ENCODE results near the gene SEPTIN5.

SEPTIN5 gene

GRCh38 chr22:19759427-19760057 lies 45.2 kb downstream of the SEPTIN5 start:
- WGBS (ENCODE audit: extremely low coverage, insufficient coverage, insufficient read length): no CpG with 5 or more reads among the region's 43 CpGs

GRCh38 chr22:19760058-19760950 lies 46.0 kb downstream of the SEPTIN5 start, which contains the start of gene TBX1:
TSS of gene TBX1 (plus strand) at chr22:19760778. CDS start at chr22:19760844, 66 bp downstream.
- no peak within 1 kb of the TSS for H3K4me3 ChIP-seq (ENCODE audit: low read depth, low read length)
- H3K36me3 ChIP-seq (ENCODE audit: control insufficient read depth in 1 of 2, insufficient read depth in 2 of 2, low read length in 2 of 2): no peaks in the 10 kb centered on the region
- no peak within 1 kb of the TSS for H4K12ac ChIP-seq (ENCODE audit: low read depth, low read length)
- no peak within 1 kb of the TSS for H2AFZ ChIP-seq (ENCODE audit: insufficient read depth, low read length, poor library complexity)
- no peak within 1 kb of the TSS for H4K91ac ChIP-seq (ENCODE audit: low read depth, low read length)
- H3K27me3 ChIP-seq (ENCODE audit: insufficient read depth, low read length): peaks cover 93% of the 10 kb centered on the region
- no peak within 1 kb of the TSS for H3K14ac ChIP-seq (ENCODE audit: low read length)
- no peaks in the 10 kb centered on the region for H3K79me1 ChIP-seq (ENCODE audit: low read length)
- H2BK120ac ChIP-seq (ENCODE audit: insufficient read depth, low read length, poor library complexity): no peak within 1 kb of the TSS
- peak within 1 kb of the TSS; percentile 50 for H3K4me2 ChIP-seq (ENCODE audit: low read length)
- no peak within 1 kb of the TSS for H2AK5ac ChIP-seq (ENCODE audit: low read length)
- no peak within 1 kb of the TSS for H3K18ac ChIP-seq (ENCODE audit: low read length)
- peaks cover 3 to 6% of the 10 kb centered on the region in 2 experiments for H3K4me1 ChIP-seq (ENCODE audit: control insufficient read depth in 1 of 2, insufficient read depth in 2 of 2, low read length in 2 of 2)
- H3K23ac ChIP-seq (ENCODE audit: low read length): no peak within 1 kb of the TSS
- H2BK12ac ChIP-seq (ENCODE audit: low read length): no peak within 1 kb of the TSS
- WGBS (ENCODE audit: extremely low coverage, insufficient coverage, insufficient read length): no CpG with 5 or more reads among the region's 79 CpGs
- no peak within 1 kb of the TSS for H3K27ac ChIP-seq (ENCODE audit: low read depth, low read length)
- H4K8ac ChIP-seq (ENCODE audit: low read depth, low read length): no peak within 1 kb of the TSS
- H3K79me2 ChIP-seq (ENCODE audit: control insufficient read depth, insufficient read depth, low read length, poor library complexity): no peaks in the 10 kb centered on the region
- H3K9ac ChIP-seq (ENCODE audit: low read length): no peak within 1 kb of the TSS
- H3K9me3 ChIP-seq (ENCODE audit: insufficient read depth, low read depth, low read length): peaks cover 17% of the 10 kb centered on the region
- H3K4ac ChIP-seq (ENCODE audit: low read depth, low read length): no peak within 1 kb of the TSS
- DNase-seq: no peak
- H2BK5ac ChIP-seq (ENCODE audit: low read depth, low read length, poor library complexity): no peak within 1 kb of the TSS

More at GRCh38 chr22:19759427-19760057, 45.2 kb downstream of the SEPTIN5 start:
- no peak for DNase-seq
- Histone ChIP-seq H3K14ac (ENCODE audit: low read length) (no peak overlapping the region), H3K27me3 (ENCODE audit: insufficient read depth, low read length) (peaks cover 93% of the 10 kb centered on the region), H3K36me3 (ENCODE audit: control insufficient read depth in 1 of 2, insufficient read depth in 2 of 2, low read length in 2 of 2) (no peaks in the 10 kb centered on the region), H4K8ac (ENCODE audit: low read depth, low read length) (no peak overlapping the region), H2BK120ac (ENCODE audit: insufficient read depth, low read length, poor library complexity) (no peak overlapping the region), H3K79me1 (ENCODE audit: low read length) (no peaks in the 10 kb centered on the region), H2BK12ac (ENCODE audit: low read length) (no peak overlapping the region), H3K27ac (ENCODE audit: low read depth, low read length) (no peak overlapping the region), H2AFZ (ENCODE audit: insufficient read depth, low read length, poor library complexity) (no peak overlapping the region), H3K4me2 (ENCODE audit: low read length) (no peak overlapping the region), H3K23ac (ENCODE audit: low read length) (no peak overlapping the region), H3K18ac (ENCODE audit: low read length) (no peak overlapping the region), H2BK5ac (ENCODE audit: low read depth, low read length, poor library complexity) (no peak overlapping the region), H3K9ac (ENCODE audit: low read length) (no peak overlapping the region), H4K12ac (ENCODE audit: low read depth, low read length) (no peak overlapping the region), H3K4me3 (ENCODE audit: low read depth, low read length) (no peak overlapping the region), H4K91ac (ENCODE audit: low read depth, low read length) (no peak overlapping the region), H3K4ac (ENCODE audit: low read depth, low read length) (no peak overlapping the region), H2AK5ac (ENCODE audit: low read length) (no peak overlapping the region), H3K79me2 (ENCODE audit: control insufficient read depth, insufficient read depth, low read length, poor library complexity) (no peaks in the 10 kb centered on the region), H3K4me1 (ENCODE audit: control insufficient read depth in 1 of 2, insufficient read depth in 2 of 2, low read length in 2 of 2) (peaks cover 3 to 6% of the 10 kb centered on the region in 2 experiments), H3K9me3 (ENCODE audit: insufficient read depth, low read depth, low read length) (peaks cover 20% of the 10 kb centered on the region)

GRCh38 chr22:19760951-19761724 lies 46.8 kb downstream of the SEPTIN5 start:
- Histone ChIP-seq H3K4me1 (ENCODE audit: control insufficient read depth in 1 of 2, insufficient read depth in 2 of 2, low read length in 2 of 2) (peaks cover 6 to 9% of the 10 kb centered on the region in 2 experiments), H3K18ac (ENCODE audit: low read length) (no peak overlapping the region), H3K27me3 (ENCODE audit: insufficient read depth, low read length) (peaks cover 93% of the 10 kb centered on the region), H3K27ac (ENCODE audit: low read depth, low read length) (no peak overlapping the region), H3K23ac (ENCODE audit: low read length) (no peak overlapping the region), H2BK120ac (ENCODE audit: insufficient read depth, low read length, poor library complexity) (no peak overlapping the region), H3K4me2 (ENCODE audit: low read length) (peak overlapping the region; percentile 50), H3K4me3 (ENCODE audit: low read depth, low read length) (no peak overlapping the region), H2AFZ (ENCODE audit: insufficient read depth, low read length, poor library complexity) (no peak overlapping the region), H2AK5ac (ENCODE audit: low read length) (no peak overlapping the region), H3K4ac (ENCODE audit: low read depth, low read length) (no peak overlapping the region), H2BK5ac (ENCODE audit: low read depth, low read length, poor library complexity) (no peak overlapping the region), H3K9ac (ENCODE audit: low read length) (no peak overlapping the region), H4K91ac (ENCODE audit: low read depth, low read length) (no peak overlapping the region), H2BK12ac (ENCODE audit: low read length) (no peak overlapping the region), H4K12ac (ENCODE audit: low read depth, low read length) (no peak overlapping the region), H3K79me2 (ENCODE audit: control insufficient read depth, insufficient read depth, low read length, poor library complexity) (no peaks in the 10 kb centered on the region), H3K14ac (ENCODE audit: low read length) (no peak overlapping the region), H4K8ac (ENCODE audit: low read depth, low read length) (no peak overlapping the region), H3K36me3 (ENCODE audit: control insufficient read depth in 1 of 2, insufficient read depth in 2 of 2, low read length in 2 of 2) (no peaks in the 10 kb centered on the region), H3K9me3 (ENCODE audit: insufficient read depth, low read depth, low read length) (peaks cover 17% of the 10 kb centered on the region), H3K79me1 (ENCODE audit: low read length) (no peaks in the 10 kb centered on the region)
- no CpG with 5 or more reads among the region's 117 CpGs for WGBS (ENCODE audit: extremely low coverage, insufficient coverage, insufficient read length)
- peak in 1 of 2 donors; percentile 20 for DNase-seq

Data from trophoblast cell (in vitro differentiated cells and primary cell).